Neural progenitor cell (in vitro differentiated cells): ENCODE results near the gene AGK. TPM values are rescaled to one million over a fixed set of nuclear protein-coding genes. Genes with fewer than 3 reads are reported as not detected.

Experiments
- DNase-seq: peaks from one replicate; pipeline ENCODE4 v3.0.0-alpha.2; 2016; ENCODE audit warnings: low spot score
- H2AFZ ChIP-seq: fragments of 200-600 bp; sonication (generic); replicated peaks from 2 replicates; pipeline ENCODE4 v1.6.1; 2016; ENCODE audit warnings: antibody characterized with exemption
- H3F3A ChIP-seq: fragments of 200-600 bp; sonication (generic); 2 replicates; pipeline ENCODE4 v1.6.1; 2016; ENCODE audit warnings: antibody characterized with exemption, low read depth
- H3K27ac ChIP-seq: fragments of 200-600 bp; sonication (generic); 2 replicates; pipeline ENCODE4 v1.5.1; 2016; ENCODE audit warnings: mild to moderate bottlenecking
- H3K27me3 ChIP-seq: fragments of 200-600 bp; sonication (generic); 2 replicates; pipeline ENCODE4 v1.6.1; 2016; ENCODE audit warnings: mild to moderate bottlenecking, moderate library complexity
- H3K36me3 ChIP-seq: fragments of 200-600 bp; sonication (generic); 2 replicates; pipeline ENCODE4 v1.5.1; 2016
- H3K4me1 ChIP-seq: fragments of 200-600 bp; sonication (generic); 2 replicates; pipeline ENCODE4 v1.6.1; 2016; ENCODE audit warnings: mixed run types
- H3K4me2 ChIP-seq: fragments of 200-600 bp; sonication (generic); 2 replicates; pipeline ENCODE4 v1.6.1; 2016
- H3K4me3 ChIP-seq: fragments of 200-600 bp; sonication (generic); 2 replicates; pipeline ENCODE4 v1.5.1; 2016
- H3K79me2 ChIP-seq: fragments of 200-600 bp; sonication (generic); 2 replicates; pipeline ENCODE4 v1.6.1; 2016; ENCODE audit warnings: low read depth
- H3K9ac ChIP-seq: fragments of 200-600 bp; sonication (generic); 2 replicates; pipeline ENCODE4 v1.6.1; 2016
- H3K9me3 ChIP-seq: fragments of 200-600 bp; sonication (generic); 2 replicates; pipeline ENCODE4 v1.5.1; 2016; ENCODE audit warnings: low read depth
- H4K20me1 ChIP-seq: fragments of 200-600 bp; sonication (generic); 2 replicates; pipeline ENCODE4 v1.6.1; 2016; ENCODE audit warnings: low read depth
- H3K27ac Mint-ChIP-seq: 3 replicates; pipeline ENCODE4 v1.8.0; 2021; ENCODE audit warnings: mixed read lengths
- H3K27me3 Mint-ChIP-seq: 2 replicates; pipeline ENCODE4 v1.8.0; 2022; ENCODE audit warnings: low read depth, mild to moderate bottlenecking, inconsistent platforms, moderate library complexity, mixed read lengths; ENCODE audit not compliant: insufficient read depth
- H3K36me3 Mint-ChIP-seq: 3 replicates; pipeline ENCODE4 v1.8.0; 2021; ENCODE audit warnings: mixed read lengths
- H3K4me1 Mint-ChIP-seq: 3 replicates; pipeline ENCODE4 v1.8.0; 2021; ENCODE audit warnings: mixed read lengths
- H3K4me3 Mint-ChIP-seq: 3 replicates; pipeline ENCODE4 v1.8.0; 2021; ENCODE audit warnings: mild to moderate bottlenecking, moderate library complexity, mixed read lengths
- H3K9me3 Mint-ChIP-seq: 3 replicates; pipeline ENCODE4 v1.8.0; 2020; ENCODE audit warnings: mixed read lengths
- EZH2 ChIP-seq: fragments of 200-600 bp; sonication (generic); IDR thresholded peaks from 2 replicates; pipeline ENCODE4 v1.6.1; 2017; ENCODE audit warnings: antibody characterized with exemption, mild to moderate bottlenecking, moderate library complexity
- EZH2phosphoT487 ChIP-seq: fragments of 200-600 bp; sonication (generic); IDR thresholded peaks from 2 replicates; pipeline ENCODE4 v1.6.1; 2017; ENCODE audit warnings: antibody characterized with exemption
- total RNA-seq: library from RNA; depleted of rRNA; stranded (reverse); fragments of >200 nt; gene quantifications from 2 replicates; pipeline ENCODE4 v1.2.3, GENCODE V29; 2015; ENCODE audit warnings: low replicate concordance
- TF ChIP-seq, protein P1 (sequence below): fragments of 200-600 bp; sonication (generic); IDR thresholded peaks from 2 replicates; pipeline ENCODE4 v1.5.1; 2017; ENCODE audit warnings: antibody characterized with exemption, mild to moderate bottlenecking

The AGK gene
- total RNA-seq, 1 donor from 2014 or later = 42.6 TPM

DNA sequence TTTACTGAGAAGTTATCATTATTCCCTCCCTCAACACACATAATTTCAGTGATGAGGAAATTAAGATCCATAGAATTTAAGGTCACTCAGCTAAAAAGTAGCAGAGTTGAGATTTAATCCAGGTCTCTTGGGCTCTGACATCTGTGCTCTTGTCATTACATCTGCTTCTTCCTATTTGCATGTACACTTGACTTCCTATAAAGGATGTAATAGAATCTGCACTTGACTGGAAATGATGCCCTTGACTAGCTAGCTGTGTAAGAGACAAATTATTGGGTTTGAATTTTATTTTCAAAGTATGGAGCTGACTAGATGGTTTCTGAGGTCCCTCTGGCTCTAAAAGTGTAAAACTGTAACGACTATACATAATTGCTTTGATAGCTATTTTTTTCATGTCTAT lies 59.5 kb downstream of the AGK start:
- Mint-ChIP-seq H3K36me3 (peaks cover 14% of the 10 kb centered on the region), H3K27ac (no peak overlapping the region), H3K4me1 (no peaks in the 10 kb centered on the region), H3K4me3 (no peak overlapping the region), H3K9me3 (no peaks in the 10 kb centered on the region), H3K27me3 (no peaks in the 10 kb centered on the region)
- DNase-seq = no peak
- Histone ChIP-seq H3F3A (no peaks in the 10 kb centered on the region), H3K27me3 (no peaks in the 10 kb centered on the region), H3K9ac (no peak overlapping the region), H4K20me1 (no peaks in the 10 kb centered on the region), H3K4me3 (no peak overlapping the region), H3K9me3 (no peaks in the 10 kb centered on the region), H3K4me1 (no peaks in the 10 kb centered on the region), H2AFZ (no peak overlapping the region), H3K4me2 (no peak overlapping the region), H3K27ac (no peak overlapping the region), H3K79me2 (no peaks in the 10 kb centered on the region), H3K36me3 (peaks cover 7% of the 10 kb centered on the region)
- TF ChIP-seq EZH2phosphoT487 (no peak), EZH2 (no peak)
- TF ChIP-seq, protein P1, sequence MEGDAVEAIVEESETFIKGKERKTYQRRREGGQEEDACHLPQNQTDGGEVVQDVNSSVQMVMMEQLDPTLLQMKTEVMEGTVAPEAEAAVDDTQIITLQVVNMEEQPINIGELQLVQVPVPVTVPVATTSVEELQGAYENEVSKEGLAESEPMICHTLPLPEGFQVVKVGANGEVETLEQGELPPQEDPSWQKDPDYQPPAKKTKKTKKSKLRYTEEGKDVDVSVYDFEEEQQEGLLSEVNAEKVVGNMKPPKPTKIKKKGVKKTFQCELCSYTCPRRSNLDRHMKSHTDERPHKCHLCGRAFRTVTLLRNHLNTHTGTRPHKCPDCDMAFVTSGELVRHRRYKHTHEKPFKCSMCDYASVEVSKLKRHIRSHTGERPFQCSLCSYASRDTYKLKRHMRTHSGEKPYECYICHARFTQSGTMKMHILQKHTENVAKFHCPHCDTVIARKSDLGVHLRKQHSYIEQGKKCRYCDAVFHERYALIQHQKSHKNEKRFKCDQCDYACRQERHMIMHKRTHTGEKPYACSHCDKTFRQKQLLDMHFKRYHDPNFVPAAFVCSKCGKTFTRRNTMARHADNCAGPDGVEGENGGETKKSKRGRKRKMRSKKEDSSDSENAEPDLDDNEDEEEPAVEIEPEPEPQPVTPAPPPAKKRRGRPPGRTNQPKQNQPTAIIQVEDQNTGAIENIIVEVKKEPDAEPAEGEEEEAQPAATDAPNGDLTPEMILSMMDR = no peak

DNA sequence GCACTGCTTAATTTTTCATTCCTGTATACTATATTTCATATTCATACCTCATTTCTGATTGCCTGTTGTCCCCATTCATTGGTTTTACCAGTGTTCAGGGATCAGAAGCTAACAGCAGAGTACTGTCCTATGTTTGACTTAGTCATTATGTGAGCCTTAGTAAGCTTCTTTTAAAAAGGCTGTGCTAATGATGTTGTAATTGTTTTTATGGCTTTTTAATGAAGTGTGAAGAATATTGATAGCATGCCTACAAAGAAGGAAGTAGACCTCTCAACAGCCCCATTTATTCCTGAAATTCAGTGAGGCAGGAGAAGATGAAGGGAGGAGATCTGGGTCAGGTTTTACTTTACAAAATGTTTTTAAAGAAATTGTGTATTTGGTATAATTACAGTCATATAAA lies 61.7 kb downstream of the AGK start:
- no peak for TF ChIP-seq EZH2phosphoT487
- TF ChIP-seq EZH2 = no peak
- TF ChIP-seq, protein P1 = no peak
- no peaks in the 10 kb centered on the region for H3K9me3 Mint-ChIP-seq

DNA sequence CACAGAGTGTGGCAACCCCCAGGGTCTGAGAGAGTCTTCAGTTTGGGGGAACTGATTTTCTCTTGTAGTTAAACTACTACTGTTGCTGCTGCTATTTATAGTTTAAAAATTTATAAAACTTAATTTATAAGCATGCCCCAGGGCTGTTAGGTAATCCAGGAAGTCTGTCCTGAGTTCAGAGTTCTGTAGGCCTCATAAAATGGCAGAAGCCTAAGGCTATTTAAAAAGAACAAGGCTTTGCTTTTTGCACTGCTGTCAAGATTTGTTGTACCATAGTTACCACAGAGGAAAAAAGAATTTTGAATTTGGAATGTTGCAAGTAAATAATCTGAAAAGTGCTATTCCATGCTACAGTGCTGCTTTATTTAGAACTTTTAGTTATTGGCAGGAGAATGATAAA lies 66.1 kb downstream of the AGK start:
- Mint-ChIP-seq H3K9me3 (no peaks in the 10 kb centered on the region), H3K36me3 (peaks cover 14% of the 10 kb centered on the region), H3K4me3 (no peak overlapping the region), H3K27me3 (no peaks in the 10 kb centered on the region), H3K27ac (no peak overlapping the region), H3K4me1 (no peaks in the 10 kb centered on the region)
- Histone ChIP-seq H2AFZ (no peak overlapping the region), H3K4me3 (no peak overlapping the region), H3F3A (no peaks in the 10 kb centered on the region), H3K9me3 (no peaks in the 10 kb centered on the region), H3K27ac (no peak overlapping the region), H3K9ac (no peak overlapping the region), H3K4me1 (no peaks in the 10 kb centered on the region), H3K27me3 (no peaks in the 10 kb centered on the region), H3K4me2 (no peak overlapping the region), H4K20me1 (no peaks in the 10 kb centered on the region), H3K79me2 (no peaks in the 10 kb centered on the region), H3K36me3 (no peaks in the 10 kb centered on the region)
- TF ChIP-seq, protein P1 = no peak
- no peak for TF ChIP-seq EZH2phosphoT487
- no peak for TF ChIP-seq EZH2
- DNase-seq = no peak

More for the DNA sequence above, 61.7 kb downstream of the AGK start:
- peaks cover 7% of the 10 kb centered on the region for H3K36me3 ChIP-seq
- peaks cover 19% of the 10 kb centered on the region for H3K36me3 Mint-ChIP-seq
- no peak overlapping the region for H3K4me3 ChIP-seq
- no peaks in the 10 kb centered on the region for H3K27me3 ChIP-seq
- H3K9me3 ChIP-seq = no peaks in the 10 kb centered on the region
- H3K4me1 ChIP-seq = no peaks in the 10 kb centered on the region
- no peaks in the 10 kb centered on the region for H3F3A ChIP-seq
- no peak overlapping the region for H3K27ac Mint-ChIP-seq
- no peak overlapping the region for H3K9ac ChIP-seq
- no peaks in the 10 kb centered on the region for H3K27me3 Mint-ChIP-seq
- no peak overlapping the region for H2AFZ ChIP-seq
- H3K4me2 ChIP-seq = no peak overlapping the region
- no peak for DNase-seq
- H3K79me2 ChIP-seq = no peaks in the 10 kb centered on the region
- no peaks in the 10 kb centered on the region for H3K4me1 Mint-ChIP-seq
- H4K20me1 ChIP-seq = no peaks in the 10 kb centered on the region
- no peak overlapping the region for H3K4me3 Mint-ChIP-seq
- no peak overlapping the region for H3K27ac ChIP-seq
